ENCODE measurements around the gene PTCD2.

DNA sequence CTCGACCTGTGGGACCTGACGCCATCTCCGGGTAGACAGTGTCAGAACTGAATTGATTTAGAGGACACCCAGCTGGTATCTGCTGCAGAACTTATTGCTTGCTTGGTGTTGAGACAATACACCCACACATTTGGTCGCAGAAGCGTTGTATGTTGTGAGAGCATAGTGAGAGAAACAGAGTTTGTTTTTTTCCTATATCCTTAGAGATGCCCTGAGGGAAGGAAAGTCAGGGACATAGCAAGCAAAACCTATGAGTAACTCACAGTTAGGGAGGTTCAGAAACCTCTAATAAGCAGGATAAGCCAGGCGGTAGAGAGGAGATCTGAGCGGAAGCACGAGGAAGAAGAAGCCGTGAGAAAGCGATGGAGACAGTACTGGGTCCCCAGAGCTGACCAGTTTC is 59.8 kb downstream of the PTCD2 start:
- TF ChIP-seq, protein P1, sequence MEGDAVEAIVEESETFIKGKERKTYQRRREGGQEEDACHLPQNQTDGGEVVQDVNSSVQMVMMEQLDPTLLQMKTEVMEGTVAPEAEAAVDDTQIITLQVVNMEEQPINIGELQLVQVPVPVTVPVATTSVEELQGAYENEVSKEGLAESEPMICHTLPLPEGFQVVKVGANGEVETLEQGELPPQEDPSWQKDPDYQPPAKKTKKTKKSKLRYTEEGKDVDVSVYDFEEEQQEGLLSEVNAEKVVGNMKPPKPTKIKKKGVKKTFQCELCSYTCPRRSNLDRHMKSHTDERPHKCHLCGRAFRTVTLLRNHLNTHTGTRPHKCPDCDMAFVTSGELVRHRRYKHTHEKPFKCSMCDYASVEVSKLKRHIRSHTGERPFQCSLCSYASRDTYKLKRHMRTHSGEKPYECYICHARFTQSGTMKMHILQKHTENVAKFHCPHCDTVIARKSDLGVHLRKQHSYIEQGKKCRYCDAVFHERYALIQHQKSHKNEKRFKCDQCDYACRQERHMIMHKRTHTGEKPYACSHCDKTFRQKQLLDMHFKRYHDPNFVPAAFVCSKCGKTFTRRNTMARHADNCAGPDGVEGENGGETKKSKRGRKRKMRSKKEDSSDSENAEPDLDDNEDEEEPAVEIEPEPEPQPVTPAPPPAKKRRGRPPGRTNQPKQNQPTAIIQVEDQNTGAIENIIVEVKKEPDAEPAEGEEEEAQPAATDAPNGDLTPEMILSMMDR (IDR thresholded peaks at IDR 0.05): no peak
- TF ChIP-seq POLR2A (IDR thresholded peaks at IDR 0.05): no peak

Measured in right lobe of liver (tissue), 4 donors.